ENCODE results near the gene SLC47A1. TPM values are rescaled to one million over a fixed set of nuclear protein-coding genes. Genes with fewer than 3 reads are reported as not detected.

The SLC47A1 gene
- not detected in 2 replicates for total RNA-seq (2013; cell fraction: nucleolus; rRNA removed)
- total RNA-seq (2014; rRNA removed): not detected in 2 replicates
- not detected in 2 replicates for total RNA-seq (2014; rRNA removed; fragmentation: Illumina TruSeq; extraction: Trizol)
- 0.41 TPM in 1 of 2 replicates, not detected in the other for total RNA-seq (2021)
- polyA plus RNA-seq (2011; ENCODE audit: low read depth): 0.14 TPM
- polyA plus RNA-seq (2011; rRNA removed): not detected in 2 replicates
- not detected in 2 replicates for polyA plus RNA-seq (2011; cell fraction: cytosol; rRNA removed)
- not detected in 2 replicates for polyA plus RNA-seq (2011; cell fraction: nucleus; rRNA removed)
- 0.21 and 0.47 TPM in 2 replicates for polyA plus RNA-seq (2012)
- polyA plus RNA-seq (2014; fragmentation: Illumina TruSeq; extraction: Trizol): not detected in 2 replicates
- polyA plus RNA-seq (2014; fragmentation: Nextera tagmentation; extraction: Ambion mirVana): not detected
- not detected in 2 replicates for polyA plus RNA-seq (2014; rRNA removed)
- polyA plus RNA-seq (2016; fragmentation: Nextera tagmentation; extraction: Ambion mirVana): not detected
- not detected in 2 replicates for polyA minus RNA-seq (2011; rRNA and poly(A)+ RNA removed)
- polyA minus RNA-seq (2011; cell fraction: cytosol; rRNA and poly(A)+ RNA removed): not detected in 2 replicates
- not detected in 2 replicates for polyA minus RNA-seq (2011; cell fraction: nucleus; rRNA and poly(A)+ RNA removed)
- Bru-seq, nascent RNA: percentile 10 among the genes with signal in this experiment
- percentile 1 among the genes with signal in this experiment for BruChase-seq, experiment 1, labeled RNA remaining after a 6-hour chase
- BruChase-seq, experiment 2, labeled RNA remaining after a 2-hour chase: percentile 4 among the genes with signal in this experiment
- long read RNA-seq, experiment 1: 0 reads
- long read RNA-seq, experiment 2: 0 reads

GRCh38 chr17:19533718-19534561 lies at the start of gene SLC47A1:
TSS of gene SLC47A1 (plus strand) at chr17:19533854. CDS start at chr17:19533940, 86 bp downstream.
- intact Hi-C loops (cut with micrococcal nuclease; ENCODE audit: unreplicated experiment): no loop called here
- Histone ChIP-seq H4K20me1 (ENCODE audit: control insufficient read depth, insufficient read depth) (no peaks in the 10 kb centered on the region), H3K9ac (ENCODE audit: control insufficient read depth, insufficient read depth, low read length) (no peak within 1 kb of the TSS), H3K79me2 (ENCODE audit: control insufficient read depth, insufficient read depth, low read length) (no peaks in the 10 kb centered on the region), H3K4me1 (ENCODE audit: control insufficient read depth, insufficient read depth, low read length) (peaks cover 6% of the 10 kb centered on the region; the same call in 1 of the 2 replicates), H3K4me3 (no peak within 1 kb of the TSS), H3K9me3 (replicated peaks; ENCODE audit: control insufficient read depth, insufficient read depth, low read length) (no peaks in the 10 kb centered on the region), H3K27me3 (replicated peaks in 1 of 2; ENCODE audit: control insufficient read depth in 2 of 2, insufficient read depth in 2 of 2, low read length in 1 of 2) (peaks cover 4 to 12% of the 10 kb centered on the region in 2 experiments; a peak in 3 of 4 replicates), H3K4me2 (ENCODE audit: control insufficient read depth, insufficient read depth) (peak within 1 kb of the TSS; percentile 60), H3K27ac (ENCODE audit: control insufficient read depth, insufficient read depth) (no peak within 1 kb of the TSS), H3K36me3 (ENCODE audit: control insufficient read depth in 2 of 2, insufficient read depth in 2 of 2, low read length in 1 of 2) (no peaks in the 10 kb centered on the region), H2AFZ (ENCODE audit: control insufficient read depth, low read depth, low read length) (no peak within 1 kb of the TSS)
- 14% methylated on average over 61 of the region's 87 CpGs for WGBS (ENCODE audit: insufficient coverage, insufficient replicate concordance, low lambda C conversion rate, missing lambda C conversion rate)
- ChIA-PET CTCF (no interaction called here), RAD21 (ENCODE audit: unreplicated experiment) (no interaction called here), SMC1A (ENCODE audit: uncharacterized antibody, unreplicated experiment) (no interaction called here), POLR2A (no interaction called here)
- in situ Hi-C loops (cut with MboI): no loop called here
- DNase-seq (ENCODE audit: low read depth, low spot score) (no peak), FAIRE-seq (no peak), ATAC-seq (no peak)
- no peak for TF ChIP-seq PML (IDR thresholded peaks at IDR 0.05; ENCODE audit: low read length)
- TF ChIP-seq CEBPZ (IDR thresholded peaks at IDR 0.05; ENCODE audit: low read depth, low read length): no peak
- no peak for TF ChIP-seq HSF1 (IDR thresholded peaks at IDR 0.05; ENCODE audit: low read depth, low read length)
- no peak for TF ChIP-seq FOXM1 (IDR thresholded peaks at IDR 0.05; ENCODE audit: low read depth, low read length)
- no peak for TF ChIP-seq FOXK2 (IDR thresholded peaks at IDR 0.05)
- no peak for TF ChIP-seq SIX5 (IDR thresholded peaks at IDR 0.05; ENCODE audit: low read depth, low read length, severe bottlenecking)
- no peak for TF ChIP-seq ZZZ3 (IDR thresholded peaks at IDR 0.05; ENCODE audit: control insufficient read depth, insufficient read length, low read depth)
- TF ChIP-seq HDAC6 (IDR thresholded peaks at IDR 0.05; ENCODE audit: unreplicated experiment): peak; percentile 64
- TF ChIP-seq CBX5 (IDR thresholded peaks at IDR 0.05; ENCODE audit: low read depth): no peak
- TF ChIP-seq SUZ12 (IDR thresholded peaks at IDR 0.05; ENCODE audit: unreplicated experiment): peak; percentile 18
- BruUV-seq (replicated peaks): no TSS peak

Measured in GM12878 (cell line).